H9 (cell line): ENCODE data around the gene CDH3. TPM values are rescaled to one million over a fixed set of nuclear protein-coding genes. Genes with fewer than 3 reads are reported as not detected.

Source experiments
- DNase-seq: peaks from one replicate; pipeline ENCODE4 v3.0.0-alpha.2; 2017
- H2AFZ ChIP-seq: one replicate; pipeline ENCODE4 v1.6.1; 2013; ENCODE audit warnings: mild to moderate bottlenecking, low read length, control low read depth, moderate library complexity
- H2AK5ac ChIP-seq: 2 replicates; pipeline ENCODE4 v1.6.1; 2013; ENCODE audit warnings: low read length, control low read depth, mixed read lengths; ENCODE audit not compliant: insufficient read length
- H2BK120ac ChIP-seq: one replicate; pipeline ENCODE4 v1.6.1; 2013; ENCODE audit warnings: low read depth, mild to moderate bottlenecking, low read length, control low read depth, inconsistent platforms; ENCODE audit not compliant: poor library complexity, severe bottlenecking
- H2BK12ac ChIP-seq: 2 replicates; pipeline ENCODE4 v1.6.1; 2013; ENCODE audit warnings: low read length, control low read depth, mixed read lengths, low read depth; ENCODE audit not compliant: insufficient read length
- H2BK15ac ChIP-seq: 2 replicates; pipeline ENCODE4 v1.6.1; 2013; ENCODE audit warnings: low read depth, low read length, control low read depth
- H2BK20ac ChIP-seq: one replicate; pipeline ENCODE4 v1.6.1; 2013; ENCODE audit warnings: low read depth, mild to moderate bottlenecking, low read length, control low read depth, inconsistent platforms; ENCODE audit not compliant: poor library complexity, severe bottlenecking
- H2BK5ac ChIP-seq: 2 replicates; pipeline ENCODE4 v1.6.1; 2013; ENCODE audit warnings: low read length, control low read depth, mixed read lengths; ENCODE audit not compliant: insufficient read length
- H3K14ac ChIP-seq: 2 replicates; pipeline ENCODE4 v1.6.1; 2013; ENCODE audit warnings: low read length, control low read depth; ENCODE audit not compliant: insufficient read depth
- H3K18ac ChIP-seq: 2 replicates; pipeline ENCODE4 v1.6.1; 2013; ENCODE audit warnings: low read depth, mild to moderate bottlenecking, mixed read lengths, low read length, control low read depth; ENCODE audit not compliant: insufficient read length
- H3K23ac ChIP-seq: 2 replicates; pipeline ENCODE4 v1.6.1; 2013; ENCODE audit warnings: low read length, control low read depth, mixed read lengths, low read depth; ENCODE audit not compliant: insufficient read length
- H3K23me2 ChIP-seq: 2 replicates; pipeline ENCODE4 v1.6.1; 2013; ENCODE audit warnings: low read depth, mild to moderate bottlenecking, mixed read lengths, low read length, control low read depth; ENCODE audit not compliant: insufficient read length, poor library complexity, severe bottlenecking
- H3K27ac ChIP-seq: 2 replicates; pipeline ENCODE4 v1.5.1; 2013; ENCODE audit warnings: low read length, control low read depth, mixed read lengths, low read depth; ENCODE audit not compliant: insufficient read length
- H3K27me3 ChIP-seq: 2 replicates; pipeline ENCODE4 v1.6.1; 2013; ENCODE audit warnings: low read length, control low read depth, inconsistent platforms; ENCODE audit not compliant: insufficient read depth
- H3K4ac ChIP-seq: 2 replicates; pipeline ENCODE4 v1.6.1; 2013; ENCODE audit warnings: low read depth, mild to moderate bottlenecking, control low read depth, inconsistent platforms, low read length, moderate library complexity
- H3K4me1 ChIP-seq: 2 replicates; pipeline ENCODE4 v1.6.1; 2013; ENCODE audit warnings: low read length, control low read depth, inconsistent platforms; ENCODE audit not compliant: insufficient read depth
- H3K4me2 ChIP-seq: 2 replicates; pipeline ENCODE4 v1.6.1; 2013; ENCODE audit warnings: low read length, control low read depth, mixed read lengths; ENCODE audit not compliant: insufficient read length, insufficient read depth
- H3K56ac ChIP-seq: 2 replicates; pipeline ENCODE4 v1.6.1; 2013; ENCODE audit warnings: low read depth, mild to moderate bottlenecking, mixed read lengths, low read length, control low read depth; ENCODE audit not compliant: insufficient read length
- H3K79me1 ChIP-seq: 2 replicates; pipeline ENCODE4 v1.6.1; 2013; ENCODE audit warnings: low read depth, mild to moderate bottlenecking, moderate library complexity, low read length, control low read depth, inconsistent platforms; ENCODE audit not compliant: insufficient read depth, poor library complexity, severe bottlenecking
- H3K79me2 ChIP-seq: 2 replicates; pipeline ENCODE4 v1.6.1; 2013; ENCODE audit warnings: low read length, control low read depth, inconsistent platforms; ENCODE audit not compliant: insufficient read depth
- H3K9ac ChIP-seq: 2 replicates; pipeline ENCODE4 v1.6.1; 2013; ENCODE audit warnings: low read length, control low read depth, mixed read lengths; ENCODE audit not compliant: insufficient read length; ENCODE audit errors: extremely low read depth
- H3K9me3 ChIP-seq: one replicate; pipeline ENCODE4 v1.6.1; 2013; ENCODE audit warnings: low read depth, low read length, inconsistent platforms; ENCODE audit not compliant: control insufficient read depth
- H3T11ph ChIP-seq: one replicate; pipeline ENCODE4 v1.6.1; 2013; ENCODE audit warnings: mild to moderate bottlenecking, low read length, control low read depth, inconsistent platforms
- H4K20me1 ChIP-seq: one replicate; pipeline ENCODE4 v1.6.1; 2013; ENCODE audit not compliant: control insufficient read depth, insufficient read length, insufficient read depth
- H4K5ac ChIP-seq: 2 replicates; pipeline ENCODE4 v1.6.1; 2013; ENCODE audit warnings: low read depth, mild to moderate bottlenecking, mixed read lengths, low read length, control low read depth; ENCODE audit not compliant: insufficient read length
- H4K8ac ChIP-seq: replicated peaks from 2 replicates; pipeline ENCODE4 v1.6.1; 2013; ENCODE audit warnings: low read length, control low read depth, mixed read lengths, low read depth; ENCODE audit not compliant: insufficient read length
- H4K91ac ChIP-seq: 2 replicates; pipeline ENCODE4 v1.6.1; 2013; ENCODE audit warnings: low read depth, mild to moderate bottlenecking, moderate library complexity, mixed read lengths, low read length, control low read depth; ENCODE audit not compliant: insufficient read length
- H3K27ac Mint-ChIP-seq, 3 experiments: 2 replicates in 2 of 3; 3 replicates in 1 of 3; pipeline ENCODE4 v1.8.0; 2020 to 2021; ENCODE audit warnings: mixed read lengths in 3 of 3, mild to moderate bottlenecking in 1 of 3, moderate library complexity in 1 of 3
- H3K27me3 Mint-ChIP-seq: 2 replicates; pipeline ENCODE4 v1.8.0; 2021; ENCODE audit warnings: low read depth, mild to moderate bottlenecking, moderate library complexity, mixed read lengths
- H3K36me3 Mint-ChIP-seq, 3 experiments: 2 replicates in 2 of 3; 3 replicates in 1 of 3; pipeline ENCODE4 v1.8.0; 2020 to 2021; ENCODE audit warnings: low read depth in 3 of 3, mixed read lengths in 3 of 3; ENCODE audit not compliant: insufficient read depth in 1 of 3
- H3K4me1 Mint-ChIP-seq, 2 experiments: 2 replicates each; pipeline ENCODE4 v1.8.0; 2020; ENCODE audit warnings: mixed read lengths in 2 of 2
- H3K4me3 Mint-ChIP-seq, 2 experiments: 2 replicates in 1 of 2; 3 replicates in 1 of 2; pipeline ENCODE4 v1.8.0; 2020 to 2021; ENCODE audit warnings: mild to moderate bottlenecking in 2 of 2, mixed read lengths in 2 of 2, moderate library complexity in 1 of 2
- H3K9me3 Mint-ChIP-seq, 2 experiments: 2 replicates in 1 of 2; 3 replicates in 1 of 2; pipeline ENCODE4 v1.8.0; 2020; ENCODE audit warnings: mild to moderate bottlenecking in 2 of 2, mixed read lengths in 2 of 2, moderate library complexity in 1 of 2
- WGBS: extraction: QIAGEN DNeasy Blood & Tissue Kit; methylation state at CpG from one replicate; pipeline ENCODE4 v1.1.7; 2013; ENCODE audit warnings: missing lambda C conversion rate, low lambda C conversion rate, mixed read lengths; ENCODE audit not compliant: insufficient read length; ENCODE audit errors: extremely low coverage; 5-methylcytosine and 5-hydroxymethylcytosine counted together
- total RNA-seq: library from RNA; stranded (reverse); gene quantifications from 2 replicates; pipeline ENCODE4 v1.2.1, GENCODE V29; 2021
- TF ChIP-seq, protein P1 (sequence below): fragments of 200-600 bp; sonication (generic); conservative IDR thresholded peaks from 3 replicates; pipeline ENCODE4 v1.8.0; 2021; ENCODE audit warnings: antibody characterized with exemption, mild to moderate bottlenecking

The CDH3 gene
- total RNA-seq, 1 experiment from 2014 or later = 97.2 TPM

GRCh38 chr16:68626557-68626956 is 18.6 kb upstream of the CDH3 start:
- no peak for DNase-seq
- no peak overlapping the region for H3K27ac ChIP-seq
- no peaks in the 10 kb centered on the region for H3K79me1 ChIP-seq
- no peak overlapping the region for H3K9ac ChIP-seq
- Mint-ChIP-seq H3K27ac (no peak overlapping the region), H3K36me3 (no peaks in the 10 kb centered on the region), H3K9me3 (peaks cover 3% of the 10 kb centered on the region in 2 experiments; a peak in 2 of 5 replicates), H3K4me3 (no peak overlapping the region), H3K27me3 (no peaks in the 10 kb centered on the region), H3K4me1 (peaks cover 14 to 18% of the 10 kb centered on the region in 2 experiments)
- no peak overlapping the region for H3K4me2 ChIP-seq
- no peak overlapping the region for H2BK15ac ChIP-seq
- no peak overlapping the region for H2BK5ac ChIP-seq
- H2BK120ac ChIP-seq = no peak overlapping the region
- no peak overlapping the region for H3K18ac ChIP-seq
- no peak overlapping the region for H2BK12ac ChIP-seq
- H2AFZ ChIP-seq = no peak overlapping the region
- H3K14ac ChIP-seq = no peak overlapping the region
- H3T11ph ChIP-seq = no peak overlapping the region
- H4K20me1 ChIP-seq = no peaks in the 10 kb centered on the region
- no peak overlapping the region for H2BK20ac ChIP-seq
- no peak overlapping the region for H2AK5ac ChIP-seq
- H3K56ac ChIP-seq = no peak overlapping the region
- TF ChIP-seq, protein P1, sequence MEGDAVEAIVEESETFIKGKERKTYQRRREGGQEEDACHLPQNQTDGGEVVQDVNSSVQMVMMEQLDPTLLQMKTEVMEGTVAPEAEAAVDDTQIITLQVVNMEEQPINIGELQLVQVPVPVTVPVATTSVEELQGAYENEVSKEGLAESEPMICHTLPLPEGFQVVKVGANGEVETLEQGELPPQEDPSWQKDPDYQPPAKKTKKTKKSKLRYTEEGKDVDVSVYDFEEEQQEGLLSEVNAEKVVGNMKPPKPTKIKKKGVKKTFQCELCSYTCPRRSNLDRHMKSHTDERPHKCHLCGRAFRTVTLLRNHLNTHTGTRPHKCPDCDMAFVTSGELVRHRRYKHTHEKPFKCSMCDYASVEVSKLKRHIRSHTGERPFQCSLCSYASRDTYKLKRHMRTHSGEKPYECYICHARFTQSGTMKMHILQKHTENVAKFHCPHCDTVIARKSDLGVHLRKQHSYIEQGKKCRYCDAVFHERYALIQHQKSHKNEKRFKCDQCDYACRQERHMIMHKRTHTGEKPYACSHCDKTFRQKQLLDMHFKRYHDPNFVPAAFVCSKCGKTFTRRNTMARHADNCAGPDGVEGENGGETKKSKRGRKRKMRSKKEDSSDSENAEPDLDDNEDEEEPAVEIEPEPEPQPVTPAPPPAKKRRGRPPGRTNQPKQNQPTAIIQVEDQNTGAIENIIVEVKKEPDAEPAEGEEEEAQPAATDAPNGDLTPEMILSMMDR = no peak
- no peaks in the 10 kb centered on the region for H3K9me3 ChIP-seq
- H4K91ac ChIP-seq = no peak overlapping the region
- H3K23ac ChIP-seq = no peak overlapping the region
- H4K5ac ChIP-seq = no peak overlapping the region
- H3K4ac ChIP-seq = no peak overlapping the region
- H3K27me3 ChIP-seq = no peaks in the 10 kb centered on the region
- H4K8ac ChIP-seq = no peak overlapping the region
- no peaks in the 10 kb centered on the region for H3K23me2 ChIP-seq
- no peaks in the 10 kb centered on the region for H3K4me1 ChIP-seq
- H3K79me2 ChIP-seq = no peaks in the 10 kb centered on the region
- no CpG with 5 or more reads among the region's 8 CpGs for WGBS
